Measurements from ENCODE around the gene CFAP100.

Gene CFAP100

DNA sequence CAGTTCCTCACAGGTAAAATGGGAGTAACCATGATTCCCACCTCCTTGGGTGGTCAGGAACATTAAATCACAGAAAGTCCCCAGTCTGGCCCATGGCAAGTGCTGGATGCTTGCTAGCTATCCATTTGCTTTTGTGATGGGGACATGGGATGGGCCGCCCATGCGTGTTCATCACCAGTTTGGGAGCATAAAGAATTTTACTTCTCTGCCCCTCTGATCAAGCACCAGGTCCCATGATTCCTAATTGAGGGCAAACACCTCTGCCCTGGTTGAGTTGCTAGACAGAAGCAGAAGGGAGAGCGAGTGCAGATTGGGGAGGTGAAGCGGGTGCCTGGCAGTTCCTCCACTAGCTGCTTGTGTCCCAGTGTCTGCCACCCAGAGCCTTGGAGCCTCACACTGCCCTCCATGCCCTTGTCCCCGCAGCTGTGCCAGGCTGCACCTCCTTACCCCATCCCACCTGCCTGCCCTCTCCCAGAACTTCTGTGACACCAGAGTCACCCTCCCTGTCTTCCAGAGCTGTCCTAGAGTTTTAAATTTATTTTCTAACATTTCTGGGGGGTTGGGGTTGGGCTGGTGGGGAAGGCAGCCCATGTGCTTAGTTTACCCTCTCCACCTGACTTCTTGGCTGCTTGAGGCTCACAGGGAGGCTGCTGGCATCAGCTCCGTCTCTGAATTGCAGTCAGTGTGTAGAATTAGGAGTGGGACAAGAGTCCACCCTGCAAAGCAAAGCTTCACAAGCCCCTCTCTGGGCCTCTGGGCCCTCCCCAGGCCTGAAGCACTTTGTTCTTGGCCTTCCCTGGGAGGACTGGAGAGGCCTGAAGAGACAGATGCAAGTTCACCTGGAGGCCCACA is 18.4 kb downstream of the CFAP100 start:
- no peak overlapping the region for H3K4me3 ChIP-seq (ENCODE audit: control insufficient read depth, low read depth, low read length)
- TF ChIP-seq, protein P1, sequence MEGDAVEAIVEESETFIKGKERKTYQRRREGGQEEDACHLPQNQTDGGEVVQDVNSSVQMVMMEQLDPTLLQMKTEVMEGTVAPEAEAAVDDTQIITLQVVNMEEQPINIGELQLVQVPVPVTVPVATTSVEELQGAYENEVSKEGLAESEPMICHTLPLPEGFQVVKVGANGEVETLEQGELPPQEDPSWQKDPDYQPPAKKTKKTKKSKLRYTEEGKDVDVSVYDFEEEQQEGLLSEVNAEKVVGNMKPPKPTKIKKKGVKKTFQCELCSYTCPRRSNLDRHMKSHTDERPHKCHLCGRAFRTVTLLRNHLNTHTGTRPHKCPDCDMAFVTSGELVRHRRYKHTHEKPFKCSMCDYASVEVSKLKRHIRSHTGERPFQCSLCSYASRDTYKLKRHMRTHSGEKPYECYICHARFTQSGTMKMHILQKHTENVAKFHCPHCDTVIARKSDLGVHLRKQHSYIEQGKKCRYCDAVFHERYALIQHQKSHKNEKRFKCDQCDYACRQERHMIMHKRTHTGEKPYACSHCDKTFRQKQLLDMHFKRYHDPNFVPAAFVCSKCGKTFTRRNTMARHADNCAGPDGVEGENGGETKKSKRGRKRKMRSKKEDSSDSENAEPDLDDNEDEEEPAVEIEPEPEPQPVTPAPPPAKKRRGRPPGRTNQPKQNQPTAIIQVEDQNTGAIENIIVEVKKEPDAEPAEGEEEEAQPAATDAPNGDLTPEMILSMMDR (IDR thresholded peaks at IDR 0.05; ENCODE audit: control insufficient read depth, insufficient read depth, low read depth, low read length, missing control alignments), result no peak
- no peak for DNase-seq (ENCODE audit: low read depth)

- H3K4me3 ChIP-seq (ENCODE audit: control insufficient read depth, low read depth, low read length), result no peak overlapping the region
- TF ChIP-seq, protein P1 (IDR thresholded peaks at IDR 0.05; ENCODE audit: control insufficient read depth, insufficient read depth, low read depth, low read length, missing control alignments), result no peak
- DNase-seq (ENCODE audit: low read depth), result no peak
These were observed 19.0 kb downstream of the CFAP100 start for GRCh38 chr3:126413693-126414080.

DNA sequence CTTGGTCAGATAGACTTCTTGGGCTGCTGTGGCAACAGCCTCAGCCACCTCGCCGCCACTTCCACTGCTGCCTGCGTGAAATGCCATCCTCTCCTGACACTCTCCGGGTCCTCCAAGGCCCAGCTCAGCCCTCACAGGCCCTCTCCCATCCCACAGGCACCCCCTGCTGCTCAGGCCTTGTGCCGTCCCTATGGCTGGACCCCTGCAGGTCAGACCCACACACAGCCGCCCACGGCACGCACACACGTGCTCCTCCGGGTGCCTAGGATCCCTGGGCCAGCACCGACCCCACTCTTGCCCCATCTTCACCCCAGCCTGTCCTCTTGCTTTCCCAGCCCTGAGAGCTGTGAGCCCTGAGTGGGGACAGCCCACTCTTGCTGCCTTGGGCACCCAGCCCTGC is 19.7 kb downstream of the CFAP100 start:
- DNase-seq (ENCODE audit: low read depth), result no peak
- H3K4me3 ChIP-seq (ENCODE audit: control insufficient read depth, low read depth, low read length), result no peak overlapping the region
- TF ChIP-seq, protein P1 (IDR thresholded peaks at IDR 0.05; ENCODE audit: control insufficient read depth, insufficient read depth, low read depth, low read length, missing control alignments), result no peak

DNA sequence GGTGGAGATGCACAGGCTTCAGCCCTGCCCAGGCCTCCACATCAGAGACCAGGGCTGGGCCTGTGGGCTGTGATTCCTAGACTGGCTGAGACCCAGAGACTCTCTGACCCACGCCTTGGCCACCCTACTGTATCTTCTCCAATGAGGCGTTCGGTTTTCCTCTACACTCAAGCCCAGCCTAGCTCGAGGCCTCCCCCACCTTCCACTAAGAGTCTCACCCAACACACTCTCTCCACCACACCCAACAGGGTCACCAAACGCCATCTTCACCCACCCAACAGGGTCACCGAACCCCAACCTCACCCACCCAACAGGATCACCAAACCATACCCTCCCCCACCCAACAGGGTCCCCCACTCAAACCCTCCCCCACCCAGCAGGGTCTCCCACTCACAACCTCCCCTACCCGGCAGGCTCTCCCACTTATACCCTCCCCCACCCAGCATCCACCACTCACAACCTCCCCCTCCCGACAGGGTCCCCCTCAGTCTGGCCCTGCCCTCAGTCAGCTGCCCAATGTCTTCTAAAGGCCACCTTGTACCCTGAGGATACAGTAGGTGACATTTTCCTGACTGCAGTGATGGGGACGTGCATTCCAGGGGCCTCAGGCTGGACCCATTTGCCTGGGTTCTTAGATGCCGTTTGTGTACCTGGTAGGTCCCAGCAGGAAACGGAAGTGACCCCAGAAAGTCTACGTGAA is 20.4 kb downstream of the CFAP100 start:
- TF ChIP-seq, protein P1 (IDR thresholded peaks at IDR 0.05; ENCODE audit: control insufficient read depth, insufficient read depth, low read depth, low read length, missing control alignments), result no peak
- no peak overlapping the region for H3K4me3 ChIP-seq (ENCODE audit: control insufficient read depth, low read depth, low read length)
- no peak for DNase-seq (ENCODE audit: low read depth)

DNA sequence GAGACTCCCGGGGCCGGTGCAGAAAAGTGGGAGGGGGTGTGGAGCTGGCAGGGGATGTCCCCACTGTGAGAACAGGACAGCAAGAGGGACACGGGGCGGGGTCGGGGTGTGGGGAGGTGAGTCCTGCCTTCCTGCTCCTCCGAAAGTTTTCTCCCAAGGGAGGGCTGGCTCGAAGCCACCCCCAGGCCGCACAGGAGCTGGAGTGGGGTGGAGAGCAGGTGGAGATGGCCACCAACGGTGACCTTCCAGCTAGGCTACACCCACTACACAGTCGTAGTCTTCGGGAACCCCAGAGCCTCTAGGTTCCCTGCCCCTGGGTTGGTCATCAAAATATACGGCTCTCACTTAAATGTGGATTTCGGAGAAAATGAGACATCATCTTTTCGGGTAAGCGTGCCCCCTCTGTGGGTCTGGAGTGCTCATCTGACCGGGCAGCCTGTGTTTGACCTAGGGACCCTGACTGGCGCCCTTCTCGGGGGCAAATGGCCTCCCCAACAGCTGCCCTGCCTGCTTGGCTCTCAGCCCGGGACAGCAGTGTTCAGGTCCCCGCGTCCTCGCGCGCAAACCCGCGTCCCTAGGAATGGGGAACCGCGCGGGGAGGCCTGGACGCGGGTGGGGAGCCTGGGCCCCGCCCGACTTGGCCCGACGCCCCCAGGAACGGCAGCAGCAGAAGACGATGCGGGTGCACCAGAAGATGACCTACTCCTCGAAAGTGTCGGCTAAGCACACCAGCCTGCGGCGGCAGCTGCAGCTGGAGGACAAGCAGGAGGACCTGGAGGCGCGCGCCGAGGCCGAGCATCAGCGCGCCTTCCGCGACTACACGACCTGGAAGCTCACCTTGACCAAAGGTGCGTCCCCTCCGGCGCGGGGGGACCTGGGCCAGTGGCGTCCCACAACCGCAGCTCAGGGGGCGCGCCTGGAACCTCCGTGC is 21.2 kb downstream of the CFAP100 start:
- no peak overlapping the region for H3K4me3 ChIP-seq (ENCODE audit: control insufficient read depth, low read depth, low read length)
- DNase-seq (ENCODE audit: low read depth), result no peak
- TF ChIP-seq, protein P1 (IDR thresholded peaks at IDR 0.05; ENCODE audit: control insufficient read depth, insufficient read depth, low read depth, low read length, missing control alignments), result no peak

DNA sequence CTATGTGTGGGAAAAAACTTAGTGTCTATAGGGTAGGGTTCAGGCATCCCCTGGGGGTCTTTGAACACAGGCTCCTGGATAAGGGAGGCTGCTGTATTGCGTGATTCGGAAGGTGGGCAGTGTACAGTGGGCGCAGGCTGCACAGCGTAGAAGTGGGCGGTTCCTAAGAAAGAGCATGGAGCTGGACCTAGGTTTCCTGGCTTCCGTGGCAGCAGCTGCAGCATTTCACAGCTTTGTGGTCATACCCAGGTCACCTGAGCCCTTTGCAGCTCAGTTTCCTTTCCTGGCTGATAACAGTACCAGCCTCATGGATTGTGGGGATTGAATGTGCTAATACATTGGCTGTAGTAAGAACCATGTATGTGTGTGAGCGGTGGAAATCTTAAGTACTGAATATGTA is 22.2 kb downstream of the CFAP100 start:
- no peak for DNase-seq (ENCODE audit: low read depth)
- H3K4me3 ChIP-seq (ENCODE audit: control insufficient read depth, low read depth, low read length), result no peak overlapping the region
- TF ChIP-seq, protein P1 (IDR thresholded peaks at IDR 0.05; ENCODE audit: control insufficient read depth, insufficient read depth, low read depth, low read length, missing control alignments), result no peak

All from AG09309 (cell line).